Body of pancreas (tissue), 4 donors: Measurements from ENCODE around the gene ALPG. TPM values are rescaled to one million over a fixed set of nuclear protein-coding genes. Genes with fewer than 3 reads are reported as not detected.

Experiments used
- ATAC-seq: fragments of 150-250 bp; one replicate; pipeline ENCODE4 v1.9.1; 2016
- DNase-seq, 4 donors: peaks; one replicate each; pipeline ENCODE4 v3.0.0-alpha.2; 2019
- H3K27ac ChIP-seq, 4 donors: fragments of 200-600 bp; sonication (generic); 1 replicate in 3 of 4; 2 replicates in 1 of 4; pipeline versions ENCODE4 v1.5.1 to v1.6.1; 2016 to 2019; ENCODE audit warnings: mild to moderate bottlenecking in 1 of 4, mixed read lengths in 1 of 4, moderate library complexity in 1 of 4
- H3K27me3 ChIP-seq, 2 donors: fragments of 200-600 bp; sonication (generic); one replicate each; pipeline ENCODE4 v1.6.0; 2016; ENCODE audit warnings: mild to moderate bottlenecking in 1 of 2
- H3K36me3 ChIP-seq, 2 donors: fragments of 200-600 bp; sonication (generic); replicated peaks in 1 of 2; 2 replicates each; pipeline ENCODE4 v1.5.1; 2016; ENCODE audit warnings: low read depth in 2 of 2; ENCODE audit not compliant: insufficient read depth in 1 of 2
- H3K4me1 ChIP-seq: fragments of 200-600 bp; sonication (generic); one replicate; pipeline ENCODE4 v1.6.0; 2016
- H3K4me3 ChIP-seq, 2 donors: fragments of 200-600 bp; sonication (generic); 1 replicate in 1 of 2; 2 replicates in 1 of 2; pipeline ENCODE4 v1.5.1; 2016 to 2019
- H3K9me3 ChIP-seq, 3 donors: fragments of 200-600 bp; sonication (generic); 1 replicate in 2 of 3; 2 replicates in 1 of 3; pipeline ENCODE4 v1.5.1; 2016
- POLR2A ChIP-seq, 3 donors: fragments of 450-650 bp; IDR thresholded peaks; one replicate each; pipeline ENCODE4 v1.6.1; 2016; ENCODE audit warnings: antibody characterized with exemption in 3 of 3, mild to moderate bottlenecking in 2 of 3
- WGBS, 2 donors: methylation state at CpG; one replicate each; pipeline ENCODE4 v1.1.5; 2017; 5-methylcytosine and 5-hydroxymethylcytosine counted together
- intact Hi-C: fragments of 100-400 bp; cut with DNase I; formaldehyde crosslinking; loops from one replicate; pipeline ENCODE4 v1.15.1; 2023
- total RNA-seq, 2 donors: library from RNA; depleted of rRNA; stranded (reverse); fragments of >200 nt; gene quantifications; one replicate each; pipeline ENCODE4 v1.1.0, GENCODE V29; 2016
- TF ChIP-seq, protein P1 (sequence below), 7 experiments: fragments of 450-650 bp in 4 of 7; fragments of 200-600 bp in 3 of 7; sonication (generic) in 3 of 7; IDR thresholded peaks; one replicate each; pipeline ENCODE4 v1.5.1; 2016 to 2019; ENCODE audit warnings: antibody characterized with exemption in 7 of 7

Gene ALPG
- total RNA-seq, 2 donors from 2014 or later = not detected

DNA sequence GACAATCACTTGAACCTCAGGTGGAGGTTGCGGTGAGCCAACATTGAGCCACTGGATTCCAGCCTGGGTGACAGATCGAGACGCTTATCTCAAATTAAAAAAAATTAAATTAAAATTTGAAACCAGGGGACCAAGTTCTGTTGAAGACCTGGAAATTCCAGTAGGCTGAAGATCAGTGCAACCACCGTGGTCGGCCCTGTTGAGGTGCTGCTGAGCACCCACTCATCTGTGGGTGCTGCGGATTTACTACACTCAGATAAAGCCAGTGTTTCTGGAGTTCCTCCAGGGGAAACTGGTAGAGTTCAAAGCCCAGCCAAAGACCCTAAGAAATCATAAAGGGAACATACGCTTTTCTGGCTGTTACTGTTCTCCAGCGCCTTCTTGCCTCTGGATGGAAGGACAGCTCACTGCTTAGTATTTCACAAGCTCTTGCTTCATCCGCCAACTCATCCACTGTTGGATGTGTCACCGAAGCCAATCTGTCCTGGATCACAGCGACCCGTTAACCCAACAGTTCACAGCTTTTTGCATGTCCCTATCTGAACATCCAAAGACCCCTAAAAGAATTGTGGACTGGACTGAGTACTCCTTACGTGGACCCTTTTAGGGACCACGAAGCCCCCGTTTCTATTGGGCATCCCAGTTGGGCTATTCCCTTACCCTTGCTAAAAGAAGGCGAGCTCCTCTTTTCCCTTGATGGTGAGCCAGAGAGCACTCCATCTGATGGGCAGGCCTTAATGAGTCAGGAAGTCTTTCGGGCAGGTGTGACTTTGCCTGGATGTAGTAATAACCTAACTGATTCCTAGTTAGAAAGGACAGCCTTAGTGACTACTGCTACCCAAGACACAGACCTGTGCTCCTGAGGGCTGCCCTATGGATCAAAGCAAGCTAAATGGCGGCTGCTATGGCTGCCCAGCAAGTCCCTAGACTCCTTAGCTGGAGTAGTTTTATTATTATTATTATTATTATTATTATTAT, 34.1 kb upstream of the ALPG start:
- Histone ChIP-seq H3K4me1 (no peaks in the 10 kb centered on the region), H3K4me3 (no peak overlapping the region), H3K9me3 (no peaks in the 10 kb centered on the region), H3K27me3 (no peaks in the 10 kb centered on the region), H3K36me3 (no peaks in the 10 kb centered on the region), H3K27ac (no peak overlapping the region)
- WGBS, 2 donors = 89 to 95% methylated on average over 18 of the region's 18 CpGs
- TF ChIP-seq, protein P1, sequence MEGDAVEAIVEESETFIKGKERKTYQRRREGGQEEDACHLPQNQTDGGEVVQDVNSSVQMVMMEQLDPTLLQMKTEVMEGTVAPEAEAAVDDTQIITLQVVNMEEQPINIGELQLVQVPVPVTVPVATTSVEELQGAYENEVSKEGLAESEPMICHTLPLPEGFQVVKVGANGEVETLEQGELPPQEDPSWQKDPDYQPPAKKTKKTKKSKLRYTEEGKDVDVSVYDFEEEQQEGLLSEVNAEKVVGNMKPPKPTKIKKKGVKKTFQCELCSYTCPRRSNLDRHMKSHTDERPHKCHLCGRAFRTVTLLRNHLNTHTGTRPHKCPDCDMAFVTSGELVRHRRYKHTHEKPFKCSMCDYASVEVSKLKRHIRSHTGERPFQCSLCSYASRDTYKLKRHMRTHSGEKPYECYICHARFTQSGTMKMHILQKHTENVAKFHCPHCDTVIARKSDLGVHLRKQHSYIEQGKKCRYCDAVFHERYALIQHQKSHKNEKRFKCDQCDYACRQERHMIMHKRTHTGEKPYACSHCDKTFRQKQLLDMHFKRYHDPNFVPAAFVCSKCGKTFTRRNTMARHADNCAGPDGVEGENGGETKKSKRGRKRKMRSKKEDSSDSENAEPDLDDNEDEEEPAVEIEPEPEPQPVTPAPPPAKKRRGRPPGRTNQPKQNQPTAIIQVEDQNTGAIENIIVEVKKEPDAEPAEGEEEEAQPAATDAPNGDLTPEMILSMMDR (IDR thresholded peaks at IDR 0.05) = no peak
- TF ChIP-seq POLR2A (IDR thresholded peaks at IDR 0.05) = no peak
- intact Hi-C loops = no loop called here
- no peak for ATAC-seq
- DNase-seq = no peak

DNA sequence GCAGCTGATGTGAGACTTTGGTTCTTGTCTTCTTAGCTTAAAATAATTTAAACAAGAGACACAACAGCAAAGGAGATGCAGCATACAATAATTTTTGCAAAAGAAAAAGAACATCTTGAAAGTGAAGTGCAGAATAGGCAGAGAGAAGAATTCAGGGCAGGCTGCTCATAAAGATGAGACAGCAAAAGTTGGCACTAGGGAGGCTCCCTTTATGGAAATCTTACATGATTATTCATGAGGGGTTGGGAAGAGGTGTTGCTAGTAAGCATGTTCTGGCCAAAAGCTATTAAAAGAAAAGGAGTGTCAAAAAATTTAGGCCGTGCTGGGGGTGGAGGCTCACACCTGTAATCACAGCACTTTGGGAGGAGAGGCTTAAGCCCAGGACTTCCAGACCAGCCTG, 32.3 kb upstream of the ALPG start:
- ATAC-seq (no peak), DNase-seq (no peak)
- Histone ChIP-seq H3K36me3 (no peaks in the 10 kb centered on the region), H3K9me3 (no peaks in the 10 kb centered on the region), H3K27ac (no peak overlapping the region), H3K27me3 (no peaks in the 10 kb centered on the region), H3K4me3 (no peak overlapping the region), H3K4me1 (no peaks in the 10 kb centered on the region)
- intact Hi-C loops = no loop called here
- 90 to 95% methylated on average over 1 of the region's 1 CpG for WGBS, 2 donors
- TF ChIP-seq, protein P1 (IDR thresholded peaks at IDR 0.05) = no peak
- TF ChIP-seq POLR2A (IDR thresholded peaks at IDR 0.05) = no peak

- DNase-seq (no peak), ATAC-seq (no peak)
- Histone ChIP-seq H3K4me3 (no peak overlapping the region), H3K27ac (no peak overlapping the region), H3K9me3 (no peaks in the 10 kb centered on the region), H3K4me1 (no peaks in the 10 kb centered on the region), H3K27me3 (no peaks in the 10 kb centered on the region), H3K36me3 (no peaks in the 10 kb centered on the region)
- WGBS, 2 donors = 71 to 77% methylated on average over 12 of the region's 12 CpGs
- TF ChIP-seq POLR2A (IDR thresholded peaks at IDR 0.05) = no peak
- TF ChIP-seq, protein P1 (IDR thresholded peaks at IDR 0.05) = no peak
- intact Hi-C loops = no loop called here
Observed at GRCh38 chr2:232375164-232375563, 31.5 kb upstream of the ALPG start.

DNA sequence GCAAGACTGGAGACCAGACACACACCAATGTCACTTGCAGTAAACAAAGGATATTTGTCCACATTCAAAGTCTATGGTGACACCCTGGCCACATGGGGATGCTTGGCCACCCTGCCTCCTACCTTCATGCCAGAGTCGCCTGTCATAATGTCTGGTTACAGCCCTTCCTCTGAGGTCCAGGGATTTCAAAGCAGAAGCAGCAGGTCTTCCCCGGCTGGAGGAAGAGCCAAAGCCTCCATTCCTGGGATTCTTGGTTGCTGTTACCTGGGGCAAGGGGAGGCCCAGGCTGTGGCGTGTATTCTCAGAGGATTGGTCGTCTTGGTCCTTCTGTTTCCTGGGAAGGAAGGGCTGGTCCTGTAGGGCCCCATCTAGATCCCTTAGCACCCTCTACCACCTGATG, 30.4 kb upstream of the ALPG start:
- TF ChIP-seq, protein P1 (IDR thresholded peaks at IDR 0.05) = no peak
- TF ChIP-seq POLR2A (IDR thresholded peaks at IDR 0.05) = no peak
- Histone ChIP-seq H3K4me1 (no peaks in the 10 kb centered on the region), H3K36me3 (no peaks in the 10 kb centered on the region), H3K4me3 (no peak overlapping the region), H3K9me3 (no peaks in the 10 kb centered on the region), H3K27ac (no peak overlapping the region), H3K27me3 (no peaks in the 10 kb centered on the region)
- ATAC-seq (no peak), DNase-seq (no peak)
- 69 to 80% methylated on average over 1 to 4 of the region's 4 CpGs for WGBS, 2 donors
- intact Hi-C loops = no loop called here
